CD4-positive, alpha-beta T cell (primary cell): ENCODE measurements around the gene PAIP2B. TPM values are rescaled to one million over a fixed set of nuclear protein-coding genes. Genes with fewer than 3 reads are reported as not detected.

ENCODE experiments used
- ATAC-seq: fragments of 200-7000 bp; cut with Tn5 transposase; one replicate; pipeline ENCODE4 v1.10.0; 2022; ENCODE audit warnings: mild to moderate bottlenecking; ENCODE audit not compliant: poor library complexity
- CTCF ChIA-PET: fragments of 350-600 bp; sonication (Branson Sonifier 250); formaldehyde crosslinking; loops from one replicate; lab custom pipeline; 2021; ENCODE audit warnings: antibody characterized with exemption, inconsistent platforms; lab: Charles Lee
- POLR2A ChIA-PET: fragments of 350-600 bp; sonication (Branson Sonifier 250); formaldehyde crosslinking; loops from one replicate; lab custom pipeline; 2021; ENCODE audit warnings: antibody characterized with exemption, inconsistent platforms; lab: Charles Lee
- DNase-seq, 14 experiments: peaks; one replicate each; pipeline ENCODE4 v3.0.0-alpha.2; 2013 to 2020; ENCODE audit warnings: mixed read lengths in 2 of 14
- H3K27ac ChIP-seq, 2 donors: one replicate each; pipeline versions ENCODE4 v1.5.1 to v1.7.0; 2013; ENCODE audit warnings: low read length in 2 of 2, low read depth in 1 of 2, mild to moderate bottlenecking in 1 of 2
- H3K27me3 ChIP-seq, 2 experiments: 1 replicate in 1 of 2; 2 replicates in 1 of 2; pipeline versions ENCODE4 v1.6.1 to v1.7.0; 2013; ENCODE audit warnings: low read length in 2 of 2, control low read depth in 1 of 2, mild to moderate bottlenecking in 1 of 2, moderate library complexity in 1 of 2; ENCODE audit not compliant: insufficient read depth in 2 of 2, control insufficient read depth in 1 of 2
- H3K36me3 ChIP-seq: one replicate; pipeline ENCODE4 v1.6.1; 2013; ENCODE audit warnings: low read length, control low read depth; ENCODE audit not compliant: insufficient read depth
- H3K4me1 ChIP-seq: one replicate; pipeline ENCODE4 v1.6.1; 2013; ENCODE audit warnings: low read length, control low read depth; ENCODE audit not compliant: insufficient read depth
- H3K4me3 ChIP-seq: one replicate; pipeline ENCODE4 v1.5.1; 2013; ENCODE audit warnings: mild to moderate bottlenecking, low read length, moderate library complexity
- H3K9me3 ChIP-seq, 2 experiments: 1 replicate in 1 of 2; 2 replicates in 1 of 2; pipeline versions ENCODE4 v1.6.1 to v1.7.0; 2013; ENCODE audit warnings: low read length in 2 of 2, mild to moderate bottlenecking in 2 of 2, control low read depth in 1 of 2, moderate library complexity in 1 of 2; ENCODE audit not compliant: control insufficient read depth in 1 of 2, insufficient read depth in 1 of 2
- H3K27ac Mint-ChIP-seq: one replicate; pipeline ENCODE4 v1.8.0; 2020; ENCODE audit warnings: mixed read lengths
- H3K27me3 Mint-ChIP-seq: one replicate; pipeline ENCODE4 v1.8.0; 2021; ENCODE audit warnings: mixed read lengths
- H3K36me3 Mint-ChIP-seq: one replicate; pipeline ENCODE4 v1.8.0; 2021; ENCODE audit warnings: low read depth, mixed read lengths
- H3K4me1 Mint-ChIP-seq: one replicate; pipeline ENCODE4 v1.8.0; 2021; ENCODE audit warnings: low read depth, mixed read lengths
- H3K4me3 Mint-ChIP-seq: one replicate; pipeline ENCODE4 v1.8.0; 2020; ENCODE audit warnings: mild to moderate bottlenecking, mixed read lengths
- H3K9me3 Mint-ChIP-seq: one replicate; pipeline ENCODE4 v1.8.0; 2020; ENCODE audit warnings: mixed read lengths
- CTCF ChIP-seq: fragments of 200-600 bp; IDR thresholded peaks from one replicate; pipeline ENCODE4 v1.8.0; 2022; ENCODE audit warnings: antibody characterized with exemption, mild to moderate bottlenecking
- intact Hi-C, 2 experiments: fragments of 100-400 bp; cut with DNase I in 1 of 2; cut with micrococcal nuclease in 1 of 2; formaldehyde crosslinking; loops; one replicate each; pipeline versions ENCODE4 v1.15.1 to v1.9.0; 2023 to 2025; cut with DNase I, micrococcal nuclease
- total RNA-seq, 174 experiments: library from RNA in 2 of 174; stranded (reverse) in 2 of 174; gene quantifications; one replicate each; pipeline ENCODE4 v1.2.3 and lab custom pipeline; 2021 to 2026

PAIP2B gene
- total RNA-seq, 2 experiments from 2014 or later, result 2.3 to 2.5 TPM

GRCh38 chr2:71207601-71208000, 19.3 kb downstream of the PAIP2B start:
- no peak overlapping the region for H3K4me3 Mint-ChIP-seq
- ATAC-seq (no peak), DNase-seq (no peak)
- H3K4me3 ChIP-seq, result no peak overlapping the region
- H3K36me3 ChIP-seq, result no peaks in the 10 kb centered on the region
- POLR2A ChIA-PET, result no interaction called here
- no peak for TF ChIP-seq CTCF
- no peaks in the 10 kb centered on the region for H3K4me1 ChIP-seq
- no peaks in the 10 kb centered on the region for H3K4me1 Mint-ChIP-seq
- no peak overlapping the region for H3K27ac ChIP-seq
- CTCF ChIA-PET, result interaction anchor here (1.3 kb wide), 1 partner anchor 33 kb away, joined by 3 read pairs; no protein-coding TSS in a partner anchor
- no peaks in the 10 kb centered on the region for H3K9me3 ChIP-seq
- no peaks in the 10 kb centered on the region for H3K27me3 ChIP-seq
- H3K27ac Mint-ChIP-seq, result no peak overlapping the region
- H3K9me3 Mint-ChIP-seq, result no peaks in the 10 kb centered on the region
- intact Hi-C loops, result no loop called here
- peaks cover 12% of the 10 kb centered on the region for H3K36me3 Mint-ChIP-seq
- H3K27me3 Mint-ChIP-seq, result no peaks in the 10 kb centered on the region

- H3K4me3 Mint-ChIP-seq, result no peak overlapping the region
- TF ChIP-seq CTCF, result no peak
- POLR2A ChIA-PET, result no interaction called here
- DNase-seq, result no peak
- H3K27ac Mint-ChIP-seq, result no peak overlapping the region
- Histone ChIP-seq H3K9me3 (no peaks in the 10 kb centered on the region), H3K27ac (no peak overlapping the region), H3K4me1 (no peaks in the 10 kb centered on the region), H3K27me3 (no peaks in the 10 kb centered on the region), H3K4me3 (no peak overlapping the region), H3K36me3 (peaks cover 7% of the 10 kb centered on the region)
- CTCF ChIA-PET, result no interaction called here
- H3K36me3 Mint-ChIP-seq, result peaks cover 25% of the 10 kb centered on the region
- no peaks in the 10 kb centered on the region for H3K9me3 Mint-ChIP-seq
- intact Hi-C loops, result no loop called here
- no peaks in the 10 kb centered on the region for H3K4me1 Mint-ChIP-seq
- no peaks in the 10 kb centered on the region for H3K27me3 Mint-ChIP-seq
- no peak for ATAC-seq
These were observed 20.6 kb downstream of the PAIP2B start for GRCh38 chr2:71206271-71206670.

GRCh38 chr2:71191570-71191943, 35.3 kb downstream of the PAIP2B start:
- intact Hi-C loops, result no loop called here
- no peaks in the 10 kb centered on the region for H3K9me3 Mint-ChIP-seq
- CTCF ChIA-PET, result no interaction called here
- DNase-seq (no peak), ATAC-seq (no peak)
- TF ChIP-seq CTCF, result no peak
- Histone ChIP-seq H3K4me1 (no peaks in the 10 kb centered on the region), H3K36me3 (peaks cover 5% of the 10 kb centered on the region), H3K27me3 (no peaks in the 10 kb centered on the region), H3K4me3 (no peak overlapping the region), H3K27ac (no peak overlapping the region), H3K9me3 (no peaks in the 10 kb centered on the region)
- peaks cover 30% of the 10 kb centered on the region for H3K36me3 Mint-ChIP-seq
- H3K4me3 Mint-ChIP-seq, result no peak overlapping the region
- POLR2A ChIA-PET, result no interaction called here
- H3K27ac Mint-ChIP-seq, result no peak overlapping the region
- H3K27me3 Mint-ChIP-seq, result no peaks in the 10 kb centered on the region
- H3K4me1 Mint-ChIP-seq, result no peaks in the 10 kb centered on the region
